RWPE1 (cell line): Measurements from ENCODE around the gene OMP.

Source experiments
- CTCF ChIA-PET: fragments of 350-600 bp; sonication (Branson Sonifier 250); formaldehyde crosslinking; extraction: SDS; loops from one replicate; lab custom pipeline; 2021; lab: Yijun Ruan, JAX
- POLR2A ChIA-PET: fragments of 400-600 bp; formaldehyde crosslinking; extraction: SDS; loops from one replicate; lab custom pipeline; 2020; ENCODE audit warnings: antibody characterized with exemption; ENCODE audit not compliant: low non-redundant PET; lab: Yijun Ruan, JAX
- DNase-seq: peaks from one replicate; pipeline ENCODE4 v3.0.0; 2012; ENCODE audit warnings: low spot score
- H3K27ac ChIP-seq: fragments of 450-650 bp; 2 replicates; pipeline ENCODE4 v1.5.1; 2017
- CTCF ChIP-seq: fragments of 450-650 bp; conservative IDR thresholded peaks from 2 replicates; pipeline ENCODE4 v1.5.1; 2017; ENCODE audit warnings: low read depth, mild to moderate bottlenecking

Gene OMP

GRCh38 chr11:77072851-77073327, 29.8 kb upstream of the OMP start:
- TF ChIP-seq CTCF, result no peak
- H3K27ac ChIP-seq, result peak overlapping the region; percentile 67
- ChIA-PET POLR2A (no interaction called here), CTCF (interaction anchor here (0.6 to 1.2 kb wide), 4 partner anchors 18 to 367 kb away, joined by 3 to 4 read pairs (median 4); no protein-coding TSS in a partner anchor)
- DNase-seq, result no peak

GRCh38 chr11:77073328-77074001, 29.2 kb upstream of the OMP start:
- DNase-seq, result peak; percentile 63
- no peak for TF ChIP-seq CTCF
- ChIA-PET CTCF (interaction anchor here (0.6 to 1.2 kb wide), 4 partner anchors 17 to 153 kb away, joined by 3 to 4 read pairs (median 4); no protein-coding TSS in a partner anchor), POLR2A (no interaction called here)
- peak overlapping the region; percentile 67 for H3K27ac ChIP-seq

- no peak for DNase-seq
- POLR2A ChIA-PET, result no interaction called here
- CTCF ChIA-PET, result interaction anchor here (1.1 kb wide), 1 partner anchor 154 kb away, joined by 4 read pairs; no protein-coding TSS in a partner anchor
- no peak for TF ChIP-seq CTCF
- H3K27ac ChIP-seq, result no peak overlapping the region
Observed at GRCh38 chr11:77074205-77074604, 28.4 kb upstream of the OMP start.

- H3K27ac ChIP-seq, result no peak overlapping the region
- no peak for TF ChIP-seq CTCF
- ChIA-PET POLR2A (no interaction called here), CTCF (no interaction called here)
- DNase-seq, result no peak
Observed at GRCh38 chr11:77074626-77075221, 27.9 kb upstream of the OMP start.

GRCh38 chr11:77075425-77075905, 27.2 kb upstream of the OMP start:
- no peak overlapping the region for H3K27ac ChIP-seq
- POLR2A ChIA-PET, result interaction anchor here (0.6 kb wide), 1 partner anchor 112 kb away, joined by 3 read pairs; no protein-coding TSS in a partner anchor
- CTCF ChIA-PET, result no interaction called here
- TF ChIP-seq CTCF, result no peak
- no peak for DNase-seq

GRCh38 chr11:77079666-77080065, 23.0 kb upstream of the OMP start:
- no peak for TF ChIP-seq CTCF
- no peak for DNase-seq
- H3K27ac ChIP-seq, result no peak overlapping the region
- POLR2A ChIA-PET, result no interaction called here
- CTCF ChIA-PET, result no interaction called here
